ENCODE results near the gene ZFYVE16. TPM values are rescaled to one million over a fixed set of nuclear protein-coding genes. Genes with fewer than 3 reads are reported as not detected.
"Not testable (repeated sequence)": the region's sequence is repeated elsewhere in the genome, so short reads cannot be mapped to it uniquely, and the experiment has no call there.

Gene ZFYVE16
- total RNA-seq, 4 donors from 2014 or later: 16.8 to 40.7 (median 22.8) TPM

DNA sequence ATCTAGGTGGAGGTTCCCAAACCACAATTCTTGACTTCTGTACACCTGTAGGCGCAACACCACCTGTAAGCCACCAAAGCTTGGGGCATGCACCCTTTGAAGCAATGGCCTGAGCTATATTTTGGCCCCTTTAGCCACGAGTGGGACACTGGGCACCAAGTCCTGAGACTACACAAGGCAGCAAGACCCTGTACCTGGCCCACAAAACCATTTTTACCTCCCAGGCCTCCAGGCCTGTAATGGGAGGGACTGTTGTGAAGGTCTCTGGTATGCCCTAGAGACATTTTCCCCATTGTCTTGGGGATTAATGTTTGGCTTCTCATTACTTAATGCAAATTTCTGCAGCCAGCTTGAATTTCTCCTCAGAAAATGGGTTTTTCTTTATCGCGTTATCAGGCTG lies 55.4 kb downstream of the ZFYVE16 start:
- no peaks in the 10 kb centered on the region for H3K4me1 ChIP-seq
- no peak for DNase-seq (ENCODE audit: extremely low spot score)
- H3K36me3 ChIP-seq: peaks cover 14 to 94% (median 61%) of the 10 kb centered on the region in 4 donors
- H3K27ac ChIP-seq (replicated peaks in 1 of 4): no peak overlapping the region
- intact Hi-C loops (cut with DNase I): no loop called here
- no peaks in the 10 kb centered on the region for H3K27me3 ChIP-seq
- no peak overlapping the region for H3K4me3 ChIP-seq
- TF ChIP-seq EP300 (IDR thresholded peaks at IDR 0.05) (no peak), POLR2AphosphoS5 (IDR thresholded peaks at IDR 0.05) (no peak), POLR2A (IDR thresholded peaks at IDR 0.05; ENCODE audit: low read depth) (no peak)
- 94% methylated on average over 4 of the region's 4 CpGs for WGBS
- H3K9me3 ChIP-seq: peaks cover 0 to 7% (median 0%) of the 10 kb centered on the region in 4 donors

DNA sequence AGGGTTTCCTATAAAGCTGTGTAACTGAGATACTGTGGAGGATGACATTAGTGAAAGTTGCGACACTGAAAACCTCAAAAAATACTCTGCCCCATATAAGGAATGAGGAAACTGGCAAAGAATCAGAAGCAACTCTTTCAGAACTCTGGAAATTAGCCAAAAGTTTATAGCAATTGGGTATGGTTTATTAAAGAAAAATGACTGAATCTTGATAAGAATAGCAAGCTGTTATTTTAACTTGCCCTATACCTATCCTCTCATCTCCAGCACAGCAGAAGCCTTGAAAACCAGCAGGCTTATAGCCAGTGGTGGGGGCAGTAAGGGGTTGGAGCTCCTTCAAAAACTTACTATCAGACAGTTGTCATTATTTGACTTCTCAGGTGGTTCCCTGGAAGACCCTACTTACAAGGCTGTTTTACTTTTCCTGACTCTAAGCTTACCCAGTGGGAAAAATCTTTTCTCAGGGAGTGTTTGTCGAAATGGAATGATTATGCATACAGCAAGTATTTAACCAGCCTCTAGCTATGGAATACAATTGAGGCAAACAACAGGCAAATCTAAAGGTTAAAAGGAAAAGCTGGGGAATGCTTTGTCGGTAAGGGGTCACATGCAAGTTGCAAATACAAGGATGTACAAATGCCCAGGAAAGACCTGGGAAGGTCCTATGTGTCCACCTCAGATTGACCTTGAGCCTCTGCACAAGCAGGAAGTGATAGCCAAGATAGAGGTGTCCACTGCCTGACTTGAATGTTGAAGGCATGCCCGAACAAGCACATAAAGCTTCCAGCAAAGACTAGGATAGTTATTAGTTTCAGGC lies 59.0 kb downstream of the ZFYVE16 start:
- no peak for TF ChIP-seq POLR2AphosphoS5 (IDR thresholded peaks at IDR 0.05)
- no peak for TF ChIP-seq POLR2A (IDR thresholded peaks at IDR 0.05; ENCODE audit: low read depth)
- TF ChIP-seq, protein P1, sequence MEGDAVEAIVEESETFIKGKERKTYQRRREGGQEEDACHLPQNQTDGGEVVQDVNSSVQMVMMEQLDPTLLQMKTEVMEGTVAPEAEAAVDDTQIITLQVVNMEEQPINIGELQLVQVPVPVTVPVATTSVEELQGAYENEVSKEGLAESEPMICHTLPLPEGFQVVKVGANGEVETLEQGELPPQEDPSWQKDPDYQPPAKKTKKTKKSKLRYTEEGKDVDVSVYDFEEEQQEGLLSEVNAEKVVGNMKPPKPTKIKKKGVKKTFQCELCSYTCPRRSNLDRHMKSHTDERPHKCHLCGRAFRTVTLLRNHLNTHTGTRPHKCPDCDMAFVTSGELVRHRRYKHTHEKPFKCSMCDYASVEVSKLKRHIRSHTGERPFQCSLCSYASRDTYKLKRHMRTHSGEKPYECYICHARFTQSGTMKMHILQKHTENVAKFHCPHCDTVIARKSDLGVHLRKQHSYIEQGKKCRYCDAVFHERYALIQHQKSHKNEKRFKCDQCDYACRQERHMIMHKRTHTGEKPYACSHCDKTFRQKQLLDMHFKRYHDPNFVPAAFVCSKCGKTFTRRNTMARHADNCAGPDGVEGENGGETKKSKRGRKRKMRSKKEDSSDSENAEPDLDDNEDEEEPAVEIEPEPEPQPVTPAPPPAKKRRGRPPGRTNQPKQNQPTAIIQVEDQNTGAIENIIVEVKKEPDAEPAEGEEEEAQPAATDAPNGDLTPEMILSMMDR (IDR thresholded peaks at IDR 0.05): no peak
- no peak for TF ChIP-seq EP300 (IDR thresholded peaks at IDR 0.05)
- H3K36me3 ChIP-seq: peaks cover 11 to 84% (median 62%) of the 10 kb centered on the region in 4 donors
- intact Hi-C loops (cut with DNase I): no loop called here

DNA sequence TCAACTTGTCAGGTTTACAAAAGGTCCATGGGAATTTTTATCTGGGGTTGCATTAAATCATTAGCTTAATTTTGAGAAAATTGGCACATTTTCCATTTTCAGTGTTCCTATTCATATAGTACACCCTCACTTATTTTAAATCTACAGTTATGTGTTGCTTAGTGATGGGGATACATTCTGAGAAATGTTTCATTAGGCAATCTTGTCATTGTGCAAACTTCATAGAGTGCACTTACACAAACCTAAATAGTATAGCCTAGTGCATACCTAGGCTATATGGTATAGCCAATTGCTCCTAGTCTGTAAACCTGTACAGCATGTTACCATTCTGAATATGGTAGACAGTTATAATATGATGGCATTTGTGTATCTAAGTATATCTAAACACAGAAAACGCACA lies 60.3 kb downstream of the ZFYVE16 start:
- no peaks in the 10 kb centered on the region for H3K27me3 ChIP-seq
- no peak for DNase-seq (ENCODE audit: extremely low spot score)
- TF ChIP-seq POLR2AphosphoS5 (IDR thresholded peaks at IDR 0.05) (no peak), EP300 (IDR thresholded peaks at IDR 0.05) (no peak), POLR2A (IDR thresholded peaks at IDR 0.05; ENCODE audit: low read depth) (no peak)
- TF ChIP-seq, protein P1 (IDR thresholded peaks at IDR 0.05): no peak
- H3K36me3 ChIP-seq: peaks cover 5 to 80% (median 58%) of the 10 kb centered on the region in 4 donors
- no peak overlapping the region for H3K4me3 ChIP-seq
- intact Hi-C loops (cut with DNase I): no loop called here
- H3K4me1 ChIP-seq: no peaks in the 10 kb centered on the region
- H3K27ac ChIP-seq (replicated peaks in 1 of 4): no peak overlapping the region
- 97% methylated on average over 1 of the region's 1 CpG for WGBS
- H3K9me3 ChIP-seq: peaks cover 0 to 12% (median 5%) of the 10 kb centered on the region in 4 donors

More for the DNA sequence above, 59.0 kb downstream of the ZFYVE16 start:
- no peak overlapping the region for H3K27ac ChIP-seq (replicated peaks in 1 of 4)
- DNase-seq (ENCODE audit: extremely low spot score): no peak
- WGBS: 70% methylated on average over 4 of the region's 4 CpGs
- peaks cover 0 to 15% (median 5%) of the 10 kb centered on the region in 4 donors for H3K9me3 ChIP-seq
- H3K27me3 ChIP-seq: no peaks in the 10 kb centered on the region
- H3K4me1 ChIP-seq: no peaks in the 10 kb centered on the region
- no peak overlapping the region for H3K4me3 ChIP-seq

DNA sequence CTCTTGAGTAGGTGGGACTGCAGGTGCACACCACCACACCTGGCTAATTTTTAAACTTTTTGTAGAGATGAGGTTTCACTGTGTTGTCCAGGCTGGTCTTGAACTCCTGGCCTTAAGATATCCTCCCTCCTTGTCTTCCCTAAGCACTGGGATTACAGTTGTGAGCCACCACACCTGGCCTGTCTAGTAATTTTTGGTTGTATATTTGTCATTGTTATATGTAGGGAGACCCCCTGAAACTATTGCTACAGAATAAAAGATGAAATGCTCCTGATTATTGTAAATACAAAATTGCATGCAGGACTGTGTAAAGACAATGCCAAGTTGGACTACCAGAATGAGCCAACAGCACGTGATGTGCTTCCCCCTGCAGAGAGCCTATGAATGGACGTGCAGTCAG lies 62.8 kb downstream of the ZFYVE16 start:
- WGBS: 95% methylated on average over 2 of the region's 2 CpGs
- intact Hi-C loops (cut with DNase I): not testable (repeated sequence)

DNA sequence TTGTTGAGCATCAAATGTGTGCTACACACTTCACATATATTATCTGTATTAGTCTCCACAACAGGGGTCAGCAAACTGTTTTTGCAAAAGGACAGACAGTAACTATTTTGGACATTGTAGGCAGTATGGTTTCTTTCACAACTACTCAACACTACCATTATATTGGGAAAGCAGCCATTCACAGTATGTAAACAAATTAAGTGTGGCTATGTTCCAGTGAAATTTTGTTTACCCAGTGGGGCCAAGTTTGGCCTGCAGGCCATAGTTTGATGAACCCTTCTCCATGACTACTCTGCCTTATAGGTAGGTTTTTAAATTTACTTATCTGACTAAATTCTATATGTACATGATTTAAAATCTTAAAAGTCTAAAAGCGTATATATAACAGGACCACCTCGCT lies 67.1 kb downstream of the ZFYVE16 start:
- H3K4me3 ChIP-seq: no peak overlapping the region
- TF ChIP-seq EP300 (IDR thresholded peaks at IDR 0.05) (no peak), POLR2AphosphoS5 (IDR thresholded peaks at IDR 0.05) (no peak), POLR2A (IDR thresholded peaks at IDR 0.05; ENCODE audit: low read depth) (no peak)
- TF ChIP-seq, protein P1 (IDR thresholded peaks at IDR 0.05): no peak
- 94% methylated on average over 2 of the region's 2 CpGs for WGBS
- no peaks in the 10 kb centered on the region for H3K27me3 ChIP-seq
- DNase-seq (ENCODE audit: extremely low spot score): no peak
- H3K36me3 ChIP-seq: peaks cover 9 to 67% (median 53%) of the 10 kb centered on the region in 4 donors
- no peaks in the 10 kb centered on the region for H3K4me1 ChIP-seq
- no peak overlapping the region for H3K27ac ChIP-seq (replicated peaks in 1 of 4)
- intact Hi-C loops (cut with DNase I): no loop called here
- H3K9me3 ChIP-seq: peaks cover 0 to 8% (median 5%) of the 10 kb centered on the region in 4 donors

More for the DNA sequence above, 62.8 kb downstream of the ZFYVE16 start:
- not testable (repeated sequence) for H3K4me3 ChIP-seq; H3K4me1 ChIP-seq; DNase-seq (ENCODE audit: extremely low spot score); H3K9me3 ChIP-seq; H3K27me3 ChIP-seq; H3K27ac ChIP-seq (replicated peaks in 1 of 4)
- H3K36me3 ChIP-seq: peaks cover 5 to 77% (median 57%) of the 10 kb centered on the region in 4 donors
